Rectal smooth muscle tissue (tissue), 1 donor: ENCODE data around the gene DRD2.

ENCODE experiments used
- H3K27ac ChIP-seq: one replicate; pipeline ENCODE4 v1.7.0; 2013; ENCODE audit warnings: low read depth, low read length, inconsistent platforms
- H3K27me3 ChIP-seq: one replicate; pipeline ENCODE4 v1.7.0; 2013; ENCODE audit warnings: low read length; ENCODE audit not compliant: control insufficient read depth, insufficient read depth
- H3K36me3 ChIP-seq: one replicate; pipeline ENCODE4 v1.7.0; 2013; ENCODE audit warnings: low read length; ENCODE audit not compliant: control insufficient read depth, insufficient read depth
- H3K4me1 ChIP-seq: one replicate; pipeline ENCODE4 v1.7.0; 2013; ENCODE audit warnings: low read length; ENCODE audit not compliant: control insufficient read depth, insufficient read depth
- H3K4me3 ChIP-seq: one replicate; pipeline ENCODE4 v1.7.0; 2013; ENCODE audit warnings: low read length
- H3K9ac ChIP-seq: one replicate; pipeline ENCODE4 v1.7.0; 2013; ENCODE audit warnings: low read length

The DRD2 gene

GRCh38 chr11:113457784-113458183 lies 17.4 kb downstream of the DRD2 start:
- H3K36me3 ChIP-seq = no peaks in the 10 kb centered on the region
- H3K4me1 ChIP-seq = no peaks in the 10 kb centered on the region
- no peaks in the 10 kb centered on the region for H3K27me3 ChIP-seq
- no peak overlapping the region for H3K4me3 ChIP-seq
- no peak overlapping the region for H3K9ac ChIP-seq
- H3K27ac ChIP-seq = no peak overlapping the region

DNA sequence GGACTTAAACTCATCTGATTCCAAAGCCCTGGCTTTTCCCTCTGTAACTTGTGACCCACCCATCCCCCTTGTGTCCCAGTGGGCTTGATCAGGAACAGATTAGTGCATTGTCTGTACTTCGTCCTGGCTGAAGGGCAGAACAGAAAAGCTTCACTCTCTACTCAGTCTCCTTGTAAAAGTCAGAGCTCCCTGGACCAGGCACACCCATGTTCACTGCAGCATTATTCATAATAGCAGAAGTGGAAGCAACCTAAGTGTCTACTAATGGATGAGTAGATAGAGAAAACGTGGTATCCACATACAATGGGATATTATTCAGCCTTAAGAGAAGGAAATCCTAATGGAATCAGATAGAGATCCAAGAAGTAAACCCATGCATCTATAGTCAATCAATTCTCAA lies 20.7 kb downstream of the DRD2 start:
- Histone ChIP-seq H3K27me3 (no peaks in the 10 kb centered on the region), H3K27ac (no peak overlapping the region), H3K36me3 (no peaks in the 10 kb centered on the region), H3K4me3 (no peak overlapping the region), H3K9ac (no peak overlapping the region), H3K4me1 (no peaks in the 10 kb centered on the region)

DNA sequence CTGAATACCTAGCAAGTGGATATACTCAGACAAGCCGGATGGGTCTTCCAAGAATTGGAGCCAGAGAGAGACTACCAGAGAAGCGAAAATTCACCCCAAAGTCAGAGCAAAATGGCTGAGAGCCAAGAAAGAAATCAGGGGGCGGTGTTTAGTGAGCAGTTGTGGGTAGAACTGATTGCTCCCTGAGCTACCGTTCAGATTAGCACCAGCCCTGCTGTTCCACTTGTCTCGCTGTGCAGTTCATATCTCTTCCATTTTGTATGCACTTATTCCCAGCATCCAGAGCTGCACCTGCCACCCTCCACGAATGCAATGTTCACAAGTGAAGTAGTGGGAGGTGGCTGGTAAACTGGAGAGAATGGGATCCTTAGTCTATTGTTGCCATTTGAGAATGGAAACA lies 25.5 kb downstream of the DRD2 start:
- Histone ChIP-seq H3K36me3 (no peaks in the 10 kb centered on the region), H3K4me1 (peaks cover 9% of the 10 kb centered on the region), H3K4me3 (no peak overlapping the region), H3K9ac (no peak overlapping the region), H3K27me3 (no peaks in the 10 kb centered on the region), H3K27ac (no peak overlapping the region)

- H3K9ac ChIP-seq = no peak overlapping the region
- H3K27ac ChIP-seq = no peak overlapping the region
- H3K27me3 ChIP-seq = no peaks in the 10 kb centered on the region
- H3K36me3 ChIP-seq = no peaks in the 10 kb centered on the region
- H3K4me3 ChIP-seq = no peak overlapping the region
- H3K4me1 ChIP-seq = peaks cover 9% of the 10 kb centered on the region
These were observed 26.9 kb downstream of the DRD2 start for GRCh38 chr11:113448316-113448677.

DNA sequence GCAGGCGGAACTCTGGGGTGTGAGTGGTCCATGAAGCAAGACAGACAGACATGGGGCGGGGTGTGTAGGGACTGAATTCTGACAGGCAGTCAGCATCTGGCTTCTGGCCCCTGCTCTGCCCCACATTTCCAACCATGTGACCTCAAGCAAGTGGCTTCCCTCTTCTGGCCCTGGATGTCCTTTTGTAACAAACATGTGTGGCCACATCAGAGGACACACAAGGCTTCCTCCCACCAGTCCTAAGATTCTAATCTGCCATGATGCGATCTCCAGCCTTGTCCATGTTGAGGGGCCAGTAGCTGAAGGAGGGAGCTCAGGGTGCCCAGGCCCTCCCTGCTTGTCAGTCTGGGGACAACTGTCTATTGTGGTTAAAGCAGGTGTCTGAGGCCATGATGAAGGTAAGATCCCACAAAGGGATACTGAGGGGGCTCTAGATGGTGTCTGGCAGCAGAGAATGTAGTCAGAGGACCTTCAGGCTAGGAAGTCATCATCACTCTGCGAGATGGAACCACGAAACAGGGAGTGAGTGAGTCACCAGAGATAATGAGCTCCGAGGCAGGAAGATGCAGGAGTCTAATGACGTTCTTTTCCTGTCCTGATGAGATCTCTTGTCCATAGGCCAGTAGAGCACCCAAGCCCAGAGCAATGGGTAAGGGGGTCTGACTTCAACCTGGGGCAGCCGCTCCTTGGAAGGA lies 27.4 kb downstream of the DRD2 start:
- Histone ChIP-seq H3K27me3 (no peaks in the 10 kb centered on the region), H3K27ac (no peak overlapping the region), H3K4me1 (peaks cover 9% of the 10 kb centered on the region), H3K9ac (no peak overlapping the region), H3K4me3 (no peak overlapping the region), H3K36me3 (no peaks in the 10 kb centered on the region)

DNA sequence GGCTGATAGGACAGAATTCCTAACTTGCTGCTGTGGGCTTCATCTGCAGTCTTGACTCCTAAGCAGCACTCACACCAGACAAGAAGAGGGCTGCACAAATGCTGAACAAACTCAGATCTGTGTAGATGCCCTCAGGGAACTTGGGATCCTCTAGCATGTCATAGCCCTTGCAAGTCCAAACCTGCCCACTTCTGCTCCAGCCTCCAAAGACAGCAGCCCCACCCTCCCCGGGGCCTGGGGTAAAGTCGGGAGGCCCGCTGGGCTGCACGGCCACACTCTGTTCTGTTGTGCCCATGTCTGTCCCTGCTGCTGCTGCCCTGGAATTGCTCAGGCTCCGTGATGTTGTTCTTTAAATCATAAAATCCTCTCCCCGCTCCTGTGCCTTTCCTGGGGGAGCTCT lies 28.3 kb downstream of the DRD2 start:
- no peak overlapping the region for H3K9ac ChIP-seq
- no peaks in the 10 kb centered on the region for H3K27me3 ChIP-seq
- no peak overlapping the region for H3K27ac ChIP-seq
- peaks cover 9% of the 10 kb centered on the region for H3K4me1 ChIP-seq
- H3K4me3 ChIP-seq = no peak overlapping the region
- H3K36me3 ChIP-seq = no peaks in the 10 kb centered on the region

GRCh38 chr11:113446112-113446511 lies 29.1 kb downstream of the DRD2 start:
- Histone ChIP-seq H3K4me1 (peaks cover 9% of the 10 kb centered on the region), H3K9ac (no peak overlapping the region), H3K27me3 (no peaks in the 10 kb centered on the region), H3K36me3 (no peaks in the 10 kb centered on the region), H3K4me3 (no peak overlapping the region), H3K27ac (no peak overlapping the region)

DNA sequence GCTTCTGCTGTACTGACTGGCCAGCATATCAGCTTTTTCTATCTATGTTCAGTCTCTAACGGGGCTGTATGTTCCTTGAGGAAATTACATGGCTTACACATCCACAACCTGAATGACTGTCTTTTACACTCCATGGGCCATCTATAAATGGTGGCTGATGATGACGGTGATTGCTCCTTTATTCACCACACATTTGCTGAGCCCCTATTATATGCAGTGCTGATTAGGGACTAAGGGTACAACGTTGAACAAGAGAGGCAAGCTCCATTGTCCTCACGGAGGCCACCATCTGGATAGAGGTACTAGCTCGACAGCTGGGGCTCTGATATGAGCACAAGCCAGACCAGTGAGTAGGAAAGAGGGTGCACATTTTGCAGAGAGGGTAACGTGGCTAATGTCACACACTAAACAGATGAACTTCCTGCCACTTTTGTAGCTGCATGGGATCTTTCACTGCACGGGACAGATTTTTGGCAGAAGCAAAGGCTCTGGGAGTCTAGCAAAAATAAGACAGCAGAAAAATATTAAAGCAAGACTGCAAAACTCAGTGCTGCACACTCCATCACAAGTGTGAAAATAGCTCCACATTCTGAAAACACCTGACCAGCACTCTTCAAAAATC lies 30.6 kb downstream of the DRD2 start:
- no peak overlapping the region for H3K4me3 ChIP-seq
- H3K4me1 ChIP-seq = peaks cover 9% of the 10 kb centered on the region
- no peaks in the 10 kb centered on the region for H3K36me3 ChIP-seq
- H3K9ac ChIP-seq = no peak overlapping the region
- H3K27me3 ChIP-seq = no peaks in the 10 kb centered on the region
- H3K27ac ChIP-seq = no peak overlapping the region

GRCh38 chr11:113440816-113441215 lies 34.4 kb downstream of the DRD2 start:
- no peak overlapping the region for H3K4me3 ChIP-seq
- no peaks in the 10 kb centered on the region for H3K36me3 ChIP-seq
- H3K9ac ChIP-seq = no peak overlapping the region
- H3K4me1 ChIP-seq = peaks cover 7% of the 10 kb centered on the region
- H3K27me3 ChIP-seq = no peaks in the 10 kb centered on the region
- H3K27ac ChIP-seq = no peak overlapping the region

- no peak overlapping the region for H3K27ac ChIP-seq
- H3K36me3 ChIP-seq = no peaks in the 10 kb centered on the region
- no peak overlapping the region for H3K4me3 ChIP-seq
- no peak overlapping the region for H3K9ac ChIP-seq
- H3K4me1 ChIP-seq = no peaks in the 10 kb centered on the region
- H3K27me3 ChIP-seq = no peaks in the 10 kb centered on the region
These were observed 38.4 kb downstream of the DRD2 start for GRCh38 chr11:113436672-113437252.

DNA sequence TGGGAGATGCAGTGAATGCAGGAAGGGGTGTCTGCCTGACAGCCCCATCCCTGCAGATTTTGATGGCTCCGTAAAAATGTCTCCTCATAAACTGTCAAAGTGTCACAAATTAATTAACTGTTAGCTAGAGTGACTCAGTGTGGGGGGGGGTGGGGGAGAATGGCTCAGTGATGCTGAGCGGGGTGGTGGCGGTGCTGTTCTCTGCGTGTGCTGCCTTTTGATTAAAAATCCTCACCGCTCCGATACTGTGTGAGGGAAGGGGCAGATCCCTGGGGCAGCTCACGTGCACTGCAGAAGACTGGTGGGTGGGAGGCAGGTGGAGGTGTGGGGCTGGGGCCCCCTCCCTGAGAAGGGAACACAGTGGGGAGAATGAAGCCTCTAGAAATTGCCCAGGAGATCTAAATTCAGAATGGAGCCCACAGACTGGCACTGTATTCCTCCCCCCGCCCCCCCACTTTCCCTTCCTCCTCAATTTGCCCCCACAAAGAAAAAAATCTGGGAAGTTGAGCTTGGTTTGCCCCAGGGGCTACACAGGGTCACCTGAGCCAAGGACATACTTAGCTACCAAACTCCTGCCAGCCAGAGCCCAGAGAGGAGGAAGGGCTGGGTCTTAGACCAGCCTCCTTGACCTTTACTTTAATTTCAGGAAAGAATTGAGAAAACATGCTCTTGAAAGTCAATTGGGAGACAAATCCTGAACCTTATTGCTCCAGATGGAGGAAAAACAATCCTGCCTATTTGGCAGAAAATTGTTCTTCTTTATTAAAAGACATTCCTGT lies 39.8 kb downstream of the DRD2 start:
- H3K4me1 ChIP-seq = no peaks in the 10 kb centered on the region
- H3K27me3 ChIP-seq = no peaks in the 10 kb centered on the region
- H3K27ac ChIP-seq = no peak overlapping the region
- no peak overlapping the region for H3K4me3 ChIP-seq
- no peaks in the 10 kb centered on the region for H3K36me3 ChIP-seq
- no peak overlapping the region for H3K9ac ChIP-seq

DNA sequence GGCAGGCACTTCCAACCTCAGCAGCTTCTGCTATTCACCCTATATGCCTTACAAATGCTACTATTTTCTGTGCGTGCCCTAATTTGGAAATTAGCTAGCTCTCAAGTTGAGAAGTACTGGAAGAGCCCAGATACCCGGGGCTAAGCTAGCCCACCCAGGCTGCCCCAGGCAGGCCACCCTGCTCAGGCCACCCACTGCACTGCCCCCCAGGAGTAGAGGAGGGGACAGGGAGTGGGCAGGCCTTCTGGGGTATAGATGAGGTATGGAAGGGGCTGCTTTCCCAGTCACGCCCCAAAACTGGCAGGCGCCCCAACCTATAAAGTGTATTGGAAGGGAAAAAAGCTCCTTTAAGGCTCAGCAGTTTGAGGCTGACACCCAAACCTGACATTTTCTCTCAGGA lies 43.5 kb downstream of the DRD2 start:
- H3K27me3 ChIP-seq = no peaks in the 10 kb centered on the region
- H3K4me1 ChIP-seq = no peaks in the 10 kb centered on the region
- H3K36me3 ChIP-seq = no peaks in the 10 kb centered on the region
- H3K27ac ChIP-seq = no peak overlapping the region
- no peak overlapping the region for H3K4me3 ChIP-seq
- H3K9ac ChIP-seq = no peak overlapping the region
